H9 (cell line): ENCODE results near the gene FLCN. TPM values are rescaled to one million over a fixed set of nuclear protein-coding genes. Genes with fewer than 3 reads are reported as not detected.

Experiments
- DNase-seq: peaks from one replicate; pipeline ENCODE4 v3.0.0-alpha.2; 2017
- H2AFZ ChIP-seq: one replicate; pipeline ENCODE4 v1.6.1; 2013; ENCODE audit warnings: mild to moderate bottlenecking, low read length, control low read depth, moderate library complexity
- H2AK5ac ChIP-seq: 2 replicates; pipeline ENCODE4 v1.6.1; 2013; ENCODE audit warnings: low read length, control low read depth, mixed read lengths; ENCODE audit not compliant: insufficient read length
- H2BK120ac ChIP-seq: one replicate; pipeline ENCODE4 v1.6.1; 2013; ENCODE audit warnings: low read depth, mild to moderate bottlenecking, low read length, control low read depth, inconsistent platforms; ENCODE audit not compliant: poor library complexity, severe bottlenecking
- H2BK12ac ChIP-seq: 2 replicates; pipeline ENCODE4 v1.6.1; 2013; ENCODE audit warnings: low read length, control low read depth, mixed read lengths, low read depth; ENCODE audit not compliant: insufficient read length
- H2BK15ac ChIP-seq: 2 replicates; pipeline ENCODE4 v1.6.1; 2013; ENCODE audit warnings: low read depth, low read length, control low read depth
- H2BK20ac ChIP-seq: one replicate; pipeline ENCODE4 v1.6.1; 2013; ENCODE audit warnings: low read depth, mild to moderate bottlenecking, low read length, control low read depth, inconsistent platforms; ENCODE audit not compliant: poor library complexity, severe bottlenecking
- H2BK5ac ChIP-seq: 2 replicates; pipeline ENCODE4 v1.6.1; 2013; ENCODE audit warnings: low read length, control low read depth, mixed read lengths; ENCODE audit not compliant: insufficient read length
- H3K14ac ChIP-seq: 2 replicates; pipeline ENCODE4 v1.6.1; 2013; ENCODE audit warnings: low read length, control low read depth; ENCODE audit not compliant: insufficient read depth
- H3K18ac ChIP-seq: 2 replicates; pipeline ENCODE4 v1.6.1; 2013; ENCODE audit warnings: low read depth, mild to moderate bottlenecking, mixed read lengths, low read length, control low read depth; ENCODE audit not compliant: insufficient read length
- H3K23ac ChIP-seq: 2 replicates; pipeline ENCODE4 v1.6.1; 2013; ENCODE audit warnings: low read length, control low read depth, mixed read lengths, low read depth; ENCODE audit not compliant: insufficient read length
- H3K23me2 ChIP-seq: 2 replicates; pipeline ENCODE4 v1.6.1; 2013; ENCODE audit warnings: low read depth, mild to moderate bottlenecking, mixed read lengths, low read length, control low read depth; ENCODE audit not compliant: insufficient read length, poor library complexity, severe bottlenecking
- H3K27ac ChIP-seq: 2 replicates; pipeline ENCODE4 v1.5.1; 2013; ENCODE audit warnings: low read length, control low read depth, mixed read lengths, low read depth; ENCODE audit not compliant: insufficient read length
- H3K27me3 ChIP-seq: 2 replicates; pipeline ENCODE4 v1.6.1; 2013; ENCODE audit warnings: low read length, control low read depth, inconsistent platforms; ENCODE audit not compliant: insufficient read depth
- H3K4ac ChIP-seq: 2 replicates; pipeline ENCODE4 v1.6.1; 2013; ENCODE audit warnings: low read depth, mild to moderate bottlenecking, control low read depth, inconsistent platforms, low read length, moderate library complexity
- H3K4me1 ChIP-seq: 2 replicates; pipeline ENCODE4 v1.6.1; 2013; ENCODE audit warnings: low read length, control low read depth, inconsistent platforms; ENCODE audit not compliant: insufficient read depth
- H3K4me2 ChIP-seq: 2 replicates; pipeline ENCODE4 v1.6.1; 2013; ENCODE audit warnings: low read length, control low read depth, mixed read lengths; ENCODE audit not compliant: insufficient read length, insufficient read depth
- H3K56ac ChIP-seq: 2 replicates; pipeline ENCODE4 v1.6.1; 2013; ENCODE audit warnings: low read depth, mild to moderate bottlenecking, mixed read lengths, low read length, control low read depth; ENCODE audit not compliant: insufficient read length
- H3K79me1 ChIP-seq: 2 replicates; pipeline ENCODE4 v1.6.1; 2013; ENCODE audit warnings: low read depth, mild to moderate bottlenecking, moderate library complexity, low read length, control low read depth, inconsistent platforms; ENCODE audit not compliant: insufficient read depth, poor library complexity, severe bottlenecking
- H3K79me2 ChIP-seq: 2 replicates; pipeline ENCODE4 v1.6.1; 2013; ENCODE audit warnings: low read length, control low read depth, inconsistent platforms; ENCODE audit not compliant: insufficient read depth
- H3K9ac ChIP-seq: 2 replicates; pipeline ENCODE4 v1.6.1; 2013; ENCODE audit warnings: low read length, control low read depth, mixed read lengths; ENCODE audit not compliant: insufficient read length; ENCODE audit errors: extremely low read depth
- H3K9me3 ChIP-seq: one replicate; pipeline ENCODE4 v1.6.1; 2013; ENCODE audit warnings: low read depth, low read length, inconsistent platforms; ENCODE audit not compliant: control insufficient read depth
- H3T11ph ChIP-seq: one replicate; pipeline ENCODE4 v1.6.1; 2013; ENCODE audit warnings: mild to moderate bottlenecking, low read length, control low read depth, inconsistent platforms
- H4K20me1 ChIP-seq: one replicate; pipeline ENCODE4 v1.6.1; 2013; ENCODE audit not compliant: control insufficient read depth, insufficient read length, insufficient read depth
- H4K5ac ChIP-seq: 2 replicates; pipeline ENCODE4 v1.6.1; 2013; ENCODE audit warnings: low read depth, mild to moderate bottlenecking, mixed read lengths, low read length, control low read depth; ENCODE audit not compliant: insufficient read length
- H4K8ac ChIP-seq: replicated peaks from 2 replicates; pipeline ENCODE4 v1.6.1; 2013; ENCODE audit warnings: low read length, control low read depth, mixed read lengths, low read depth; ENCODE audit not compliant: insufficient read length
- H4K91ac ChIP-seq: 2 replicates; pipeline ENCODE4 v1.6.1; 2013; ENCODE audit warnings: low read depth, mild to moderate bottlenecking, moderate library complexity, mixed read lengths, low read length, control low read depth; ENCODE audit not compliant: insufficient read length
- H3K27ac Mint-ChIP-seq, 3 experiments: 2 replicates in 2 of 3; 3 replicates in 1 of 3; pipeline ENCODE4 v1.8.0; 2020 to 2021; ENCODE audit warnings: mixed read lengths in 3 of 3, mild to moderate bottlenecking in 1 of 3, moderate library complexity in 1 of 3
- H3K27me3 Mint-ChIP-seq: 2 replicates; pipeline ENCODE4 v1.8.0; 2021; ENCODE audit warnings: low read depth, mild to moderate bottlenecking, moderate library complexity, mixed read lengths
- H3K36me3 Mint-ChIP-seq, 3 experiments: 2 replicates in 2 of 3; 3 replicates in 1 of 3; pipeline ENCODE4 v1.8.0; 2020 to 2021; ENCODE audit warnings: low read depth in 3 of 3, mixed read lengths in 3 of 3; ENCODE audit not compliant: insufficient read depth in 1 of 3
- H3K4me1 Mint-ChIP-seq, 2 experiments: 2 replicates each; pipeline ENCODE4 v1.8.0; 2020; ENCODE audit warnings: mixed read lengths in 2 of 2
- H3K4me3 Mint-ChIP-seq, 2 experiments: 2 replicates in 1 of 2; 3 replicates in 1 of 2; pipeline ENCODE4 v1.8.0; 2020 to 2021; ENCODE audit warnings: mild to moderate bottlenecking in 2 of 2, mixed read lengths in 2 of 2, moderate library complexity in 1 of 2
- H3K9me3 Mint-ChIP-seq, 2 experiments: 2 replicates in 1 of 2; 3 replicates in 1 of 2; pipeline ENCODE4 v1.8.0; 2020; ENCODE audit warnings: mild to moderate bottlenecking in 2 of 2, mixed read lengths in 2 of 2, moderate library complexity in 1 of 2
- CTCF ChIP-seq: fragments of 200-600 bp; sonication (generic); conservative IDR thresholded peaks from 3 replicates; pipeline ENCODE4 v1.8.0; 2021; ENCODE audit warnings: antibody characterized with exemption, mild to moderate bottlenecking
- WGBS: extraction: QIAGEN DNeasy Blood & Tissue Kit; methylation state at CpG from one replicate; pipeline ENCODE4 v1.1.7; 2013; ENCODE audit warnings: missing lambda C conversion rate, low lambda C conversion rate, mixed read lengths; ENCODE audit not compliant: insufficient read length; ENCODE audit errors: extremely low coverage; 5-methylcytosine and 5-hydroxymethylcytosine counted together
- total RNA-seq: library from RNA; stranded (reverse); gene quantifications from 2 replicates; pipeline ENCODE4 v1.2.1, GENCODE V29; 2021

FLCN gene
- total RNA-seq, 1 experiment from 2014 or later: 33.3 TPM

- H2BK5ac ChIP-seq: no peak overlapping the region
- H3K27ac Mint-ChIP-seq: peak overlapping the region in 1 of 3 experiments; percentile 83; a peak in 1 of 7 replicates
- H3K56ac ChIP-seq: no peak overlapping the region
- H3K9ac ChIP-seq: no peak overlapping the region
- H3K4me3 Mint-ChIP-seq: no peak overlapping the region
- no peak overlapping the region for H3K23ac ChIP-seq
- H3K79me2 ChIP-seq: no peaks in the 10 kb centered on the region
- H2BK12ac ChIP-seq: no peak overlapping the region
- no peak overlapping the region for H2BK20ac ChIP-seq
- whole genome bisulfite sequencing: no CpG with 5 or more reads among the region's 23 CpGs
- no peak overlapping the region for H3K4ac ChIP-seq
- no peaks in the 10 kb centered on the region for H3K27me3 ChIP-seq
- H3K79me1 ChIP-seq: no peaks in the 10 kb centered on the region
- no peaks in the 10 kb centered on the region for H4K20me1 ChIP-seq
- H3K14ac ChIP-seq: no peak overlapping the region
- H3K27ac ChIP-seq: no peak overlapping the region
- H3K4me2 ChIP-seq: no peak overlapping the region
- H2AK5ac ChIP-seq: no peak overlapping the region
- peaks cover 16 to 54% (median 35%) of the 10 kb centered on the region in 3 experiments; a peak in 6 of 7 replicates for H3K36me3 Mint-ChIP-seq
- H4K8ac ChIP-seq: no peak overlapping the region
- H3K9me3 ChIP-seq: no peaks in the 10 kb centered on the region
- no peak overlapping the region for H2BK15ac ChIP-seq
- TF ChIP-seq CTCF: no peak
- H4K91ac ChIP-seq: no peak overlapping the region
- no peak overlapping the region for H2AFZ ChIP-seq
- no peaks in the 10 kb centered on the region for H3K4me1 ChIP-seq
- H3K4me1 Mint-ChIP-seq: 0 out of 4 replicates have a peak, but pooled peaks cover 0 to 3% of the 10 kb centered on the region in 2 experiments
- no peak overlapping the region for H4K5ac ChIP-seq
- H3K23me2 ChIP-seq: no peaks in the 10 kb centered on the region
- H3K18ac ChIP-seq: no peak overlapping the region
- H3K9me3 Mint-ChIP-seq: no peaks in the 10 kb centered on the region
- no peak overlapping the region for H2BK120ac ChIP-seq
- no peak overlapping the region for H3T11ph ChIP-seq
- no peaks in the 10 kb centered on the region for H3K27me3 Mint-ChIP-seq
- no peak for DNase-seq
Observed at GRCh38 chr17:17165666-17166308, 71.2 kb downstream of the FLCN start.
